Measurements from ENCODE around the gene DIP2B. TPM values are rescaled to one million over a fixed set of nuclear protein-coding genes. Genes with fewer than 3 reads are reported as not detected.

The DIP2B gene
- total RNA-seq, 2 experiments from 2014 or later = 27.8 to 28.2 TPM

GRCh38 chr12:50715174-50715573, 210.4 kb downstream of the DIP2B start:
- DNase-seq = no peak
- no peaks in the 10 kb centered on the region for H3K27me3 Mint-ChIP-seq (ENCODE audit: low read depth)
- peaks cover 19% of the 10 kb centered on the region for H3K36me3 Mint-ChIP-seq (ENCODE audit: low read depth)
- H3K27ac Mint-ChIP-seq = no peak overlapping the region
- no peaks in the 10 kb centered on the region for H3K4me1 Mint-ChIP-seq (ENCODE audit: low read depth)
- H3K9me3 Mint-ChIP-seq = no peaks in the 10 kb centered on the region
- CTCF ChIA-PET = interaction anchor here (1.0 to 1.1 kb wide), 2 partner anchors 10 to 24 kb away, joined by 3 read pairs; no protein-coding TSS in a partner anchor
- intact Hi-C loops (cut with micrococcal nuclease) = no loop called here
- H3K4me3 Mint-ChIP-seq = no peak overlapping the region

GRCh38 chr12:50718760-50719159, 214.0 kb downstream of the DIP2B start:
- H3K27ac Mint-ChIP-seq = no peak overlapping the region
- CTCF ChIA-PET = interaction anchor here (0.8 kb wide), 1 partner anchor 77 kb away, joined by 3 read pairs; no protein-coding TSS in a partner anchor
- H3K36me3 Mint-ChIP-seq (ENCODE audit: low read depth) = peaks cover 26% of the 10 kb centered on the region
- H3K4me3 Mint-ChIP-seq = no peak overlapping the region
- intact Hi-C loops (cut with micrococcal nuclease) = no loop called here
- DNase-seq = no peak
- no peaks in the 10 kb centered on the region for H3K9me3 Mint-ChIP-seq
- no peaks in the 10 kb centered on the region for H3K27me3 Mint-ChIP-seq (ENCODE audit: low read depth)
- H3K4me1 Mint-ChIP-seq (ENCODE audit: low read depth) = no peaks in the 10 kb centered on the region

DNA sequence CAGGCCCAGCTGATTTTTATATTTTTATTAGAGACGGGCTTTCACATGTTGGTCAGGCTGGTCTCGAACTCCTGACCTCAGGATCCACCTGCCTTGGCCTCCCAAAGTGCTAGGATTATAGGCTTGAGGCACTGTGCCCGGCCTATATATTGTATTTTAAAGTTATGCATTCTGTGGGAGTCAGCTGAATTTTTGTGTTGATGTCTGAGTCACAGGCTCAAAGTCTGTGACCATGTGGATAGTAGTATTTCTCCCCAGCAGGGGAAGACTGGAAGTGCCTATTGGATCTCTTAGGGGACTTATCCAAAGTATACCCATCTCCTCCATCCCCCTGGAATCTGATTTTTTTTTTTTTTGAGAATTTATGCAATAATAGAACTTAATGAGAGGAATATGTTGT, 215.3 kb downstream of the DIP2B start:
- no peak for DNase-seq
- CTCF ChIA-PET = no interaction called here
- Mint-ChIP-seq H3K9me3 (no peaks in the 10 kb centered on the region), H3K4me3 (no peak overlapping the region), H3K4me1 (ENCODE audit: low read depth) (no peaks in the 10 kb centered on the region), H3K36me3 (ENCODE audit: low read depth) (peaks cover 23% of the 10 kb centered on the region), H3K27me3 (ENCODE audit: low read depth) (no peaks in the 10 kb centered on the region), H3K27ac (no peak overlapping the region)
- intact Hi-C loops (cut with micrococcal nuclease) = no loop called here

- DNase-seq = no peak
- intact Hi-C loops (cut with micrococcal nuclease) = no loop called here
- CTCF ChIA-PET = no interaction called here
- H3K4me3 Mint-ChIP-seq = no peak overlapping the region
- H3K9me3 Mint-ChIP-seq = no peaks in the 10 kb centered on the region
- H3K27me3 Mint-ChIP-seq (ENCODE audit: low read depth) = no peaks in the 10 kb centered on the region
- H3K27ac Mint-ChIP-seq = no peak overlapping the region
- H3K36me3 Mint-ChIP-seq (ENCODE audit: low read depth) = peaks cover 25% of the 10 kb centered on the region
- no peaks in the 10 kb centered on the region for H3K4me1 Mint-ChIP-seq (ENCODE audit: low read depth)
Observed at GRCh38 chr12:50720501-50720900, 215.7 kb downstream of the DIP2B start.

DNA sequence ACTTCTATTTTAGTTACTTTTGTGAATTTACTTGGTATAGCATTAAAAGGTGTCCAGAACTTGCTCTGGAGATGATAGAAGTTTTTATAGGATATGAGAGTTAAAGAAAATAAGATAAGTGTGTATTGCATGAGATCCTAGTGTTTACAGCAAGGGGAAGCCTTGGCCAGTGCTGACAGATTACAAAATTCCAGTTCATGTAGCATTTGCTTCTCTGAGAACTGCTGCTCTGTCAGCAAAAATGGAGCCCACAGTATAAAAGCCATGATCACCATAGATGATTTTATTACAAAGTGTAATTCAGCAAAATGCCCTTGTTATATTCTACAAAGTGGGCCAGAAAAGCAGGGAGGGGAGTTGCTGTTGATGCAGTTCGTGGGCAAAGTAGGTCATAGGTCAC, 219.1 kb downstream of the DIP2B start:
- Mint-ChIP-seq H3K36me3 (ENCODE audit: low read depth) (peaks cover 24% of the 10 kb centered on the region), H3K27me3 (ENCODE audit: low read depth) (no peaks in the 10 kb centered on the region), H3K4me3 (no peak overlapping the region), H3K4me1 (ENCODE audit: low read depth) (no peaks in the 10 kb centered on the region), H3K27ac (no peak overlapping the region), H3K9me3 (no peaks in the 10 kb centered on the region)
- intact Hi-C loops (cut with micrococcal nuclease) = no loop called here
- CTCF ChIA-PET = no interaction called here
- DNase-seq = no peak

DNA sequence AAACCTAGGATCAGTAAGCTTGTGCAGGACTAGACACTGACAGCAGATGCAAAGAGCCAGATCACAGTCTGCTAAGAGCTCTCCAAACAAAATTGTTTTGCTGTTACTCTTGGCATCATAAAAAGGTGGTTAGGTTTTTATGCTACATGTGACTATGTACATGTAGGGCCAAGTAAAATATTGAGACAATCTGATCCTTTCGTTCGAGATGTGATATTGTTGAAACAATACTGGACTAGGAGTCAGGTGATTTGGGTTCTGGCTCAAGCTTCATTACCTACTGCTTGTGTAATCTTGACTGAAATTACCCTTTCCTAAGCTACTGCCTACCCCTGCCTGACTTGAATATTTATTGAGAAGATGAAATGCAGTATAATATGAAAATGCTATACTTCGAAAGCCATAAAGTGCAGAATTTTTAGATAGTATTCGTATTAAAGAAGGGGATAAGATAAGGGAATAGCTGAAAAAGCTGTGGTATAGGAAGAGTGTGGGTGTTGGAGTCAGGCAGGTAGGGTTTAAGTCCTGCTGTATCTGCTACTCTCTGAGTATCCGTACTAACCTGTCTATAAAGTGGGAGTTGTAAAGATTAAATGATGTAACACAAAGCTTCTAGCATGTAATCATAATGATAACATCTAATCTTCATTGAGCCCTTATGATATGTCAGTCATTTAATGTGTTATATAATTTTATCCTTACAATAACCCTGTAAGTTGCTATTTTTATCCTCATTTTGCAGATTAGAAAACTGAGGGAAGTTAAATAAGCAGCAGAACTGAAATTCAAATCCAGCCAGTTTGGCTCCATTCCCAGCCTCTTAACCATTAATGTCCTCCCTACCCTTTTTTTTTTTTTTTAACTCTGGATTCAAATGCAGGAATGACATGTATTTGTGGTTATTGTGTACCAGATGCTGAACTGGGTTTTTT, 220.5 kb downstream of the DIP2B start:
- CTCF ChIA-PET = interaction anchor here (0.6 to 1.0 kb wide), 3 partner anchors 10 to 550 kb away, joined by 3 read pairs; no protein-coding TSS in a partner anchor
- no peak overlapping the region for H3K27ac Mint-ChIP-seq
- no peak for DNase-seq
- H3K27me3 Mint-ChIP-seq (ENCODE audit: low read depth) = no peaks in the 10 kb centered on the region
- H3K4me1 Mint-ChIP-seq (ENCODE audit: low read depth) = no peaks in the 10 kb centered on the region
- intact Hi-C loops (cut with micrococcal nuclease) = no loop called here
- H3K9me3 Mint-ChIP-seq = no peaks in the 10 kb centered on the region
- H3K36me3 Mint-ChIP-seq (ENCODE audit: low read depth) = peaks cover 29% of the 10 kb centered on the region
- H3K4me3 Mint-ChIP-seq = no peak overlapping the region

DNA sequence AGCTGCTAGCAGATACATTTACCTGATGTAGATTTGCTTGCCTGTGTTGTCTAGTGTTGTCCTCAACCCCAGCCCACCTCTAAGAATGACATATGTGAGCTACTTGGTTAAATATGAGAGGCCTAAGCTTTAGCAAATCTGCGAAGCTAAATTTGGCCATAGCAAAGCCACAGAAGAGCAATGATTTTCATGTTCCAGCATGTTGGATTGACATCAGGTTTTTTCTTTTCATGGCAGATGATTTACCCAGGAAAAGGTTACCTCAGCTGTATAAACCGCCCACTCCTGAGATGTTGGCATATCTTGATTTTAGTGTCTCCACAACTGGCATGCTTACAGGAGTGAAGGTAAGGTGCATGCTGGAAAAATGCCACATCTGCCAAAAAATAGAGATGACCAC, 222.7 kb downstream of the DIP2B start:
- Mint-ChIP-seq H3K27ac (no peak overlapping the region), H3K36me3 (ENCODE audit: low read depth) (peaks cover 32% of the 10 kb centered on the region), H3K27me3 (ENCODE audit: low read depth) (no peaks in the 10 kb centered on the region), H3K4me1 (ENCODE audit: low read depth) (no peaks in the 10 kb centered on the region), H3K9me3 (no peaks in the 10 kb centered on the region), H3K4me3 (no peak overlapping the region)
- CTCF ChIA-PET = interaction anchor here (0.5 kb wide), 1 partner anchor 40 kb away, joined by 4 read pairs; no protein-coding TSS in a partner anchor
- DNase-seq = no peak
- intact Hi-C loops (cut with micrococcal nuclease) = no loop called here

- no peak overlapping the region for H3K27ac Mint-ChIP-seq
Observed at GRCh38 chr12:50728417-50728816, 223.6 kb downstream of the DIP2B start.

DNA sequence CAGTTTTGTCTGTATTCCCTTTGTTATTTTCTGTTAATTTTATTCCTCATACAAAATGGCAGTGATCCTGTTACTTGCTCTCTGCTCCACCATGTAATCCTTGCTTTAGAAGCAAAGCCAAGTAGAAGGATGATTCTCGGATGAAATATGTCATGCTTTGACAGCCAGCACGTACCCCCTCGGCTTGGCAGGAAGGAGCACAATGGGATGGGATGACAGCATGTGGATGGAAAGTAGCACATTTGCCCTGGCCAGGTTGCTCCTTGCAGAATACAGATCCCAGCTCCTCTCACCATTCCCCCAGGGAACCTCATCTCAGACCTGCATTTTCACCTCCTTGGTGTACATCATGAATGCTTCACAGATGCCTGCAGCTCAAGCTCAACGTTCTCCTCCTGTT, 224.1 kb downstream of the DIP2B start:
- Mint-ChIP-seq H3K36me3 (ENCODE audit: low read depth) (peaks cover 22% of the 10 kb centered on the region), H3K27ac (no peak overlapping the region), H3K4me1 (ENCODE audit: low read depth) (no peaks in the 10 kb centered on the region), H3K9me3 (no peaks in the 10 kb centered on the region), H3K4me3 (no peak overlapping the region), H3K27me3 (ENCODE audit: low read depth) (no peaks in the 10 kb centered on the region)
- no peak for DNase-seq
- CTCF ChIA-PET = interaction anchor here (0.5 to 0.7 kb wide), 3 partner anchors 18 to 229 kb away, joined by 3 to 6 read pairs (median 3); no protein-coding TSS in a partner anchor
- intact Hi-C loops (cut with micrococcal nuclease) = no loop called here

More at GRCh38 chr12:50728417-50728816, 223.6 kb downstream of the DIP2B start:
- Mint-ChIP-seq H3K27me3 (ENCODE audit: low read depth) (no peaks in the 10 kb centered on the region), H3K4me3 (no peak overlapping the region), H3K36me3 (ENCODE audit: low read depth) (peaks cover 25% of the 10 kb centered on the region), H3K4me1 (ENCODE audit: low read depth) (no peaks in the 10 kb centered on the region), H3K9me3 (no peaks in the 10 kb centered on the region)
- intact Hi-C loops (cut with micrococcal nuclease) = no loop called here
- DNase-seq = no peak
- CTCF ChIA-PET = interaction anchor here (0.5 to 0.7 kb wide), 3 partner anchors 18 to 229 kb away, joined by 3 to 6 read pairs (median 3); no protein-coding TSS in a partner anchor

DNA sequence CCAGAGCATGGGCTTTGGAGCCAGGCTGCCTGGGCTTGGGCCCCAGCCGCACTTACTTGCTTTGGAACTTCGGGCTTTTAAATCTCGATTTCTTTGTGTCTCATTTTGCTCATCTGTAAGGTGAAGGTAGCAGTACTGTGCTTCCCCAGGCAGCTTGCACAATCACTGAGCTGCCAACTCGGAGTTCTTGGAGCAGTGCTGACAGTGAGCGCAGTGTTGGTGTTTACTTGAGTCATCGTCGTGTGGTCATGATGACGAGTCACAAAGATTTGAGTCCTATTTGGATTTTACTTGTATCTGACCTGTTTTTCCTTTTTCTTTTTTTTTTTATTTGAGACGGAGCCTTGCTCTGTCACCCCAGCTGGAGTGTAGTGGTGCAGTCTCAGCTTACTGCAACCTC, 227.8 kb downstream of the DIP2B start:
- CTCF ChIA-PET = interaction anchor here (1.2 kb wide), 1 partner anchor 228 kb away, joined by 3 read pairs; the partner anchor contains the start of gene DIP2B
- Mint-ChIP-seq H3K4me3 (no peak overlapping the region), H3K27ac (no peak overlapping the region), H3K27me3 (ENCODE audit: low read depth) (no peaks in the 10 kb centered on the region), H3K9me3 (no peaks in the 10 kb centered on the region), H3K36me3 (ENCODE audit: low read depth) (peaks cover 31% of the 10 kb centered on the region), H3K4me1 (ENCODE audit: low read depth) (no peaks in the 10 kb centered on the region)
- DNase-seq = no peak
- intact Hi-C loops (cut with micrococcal nuclease) = no loop called here

GRCh38 chr12:50733706-50734105, 228.9 kb downstream of the DIP2B start:
- intact Hi-C loops (cut with micrococcal nuclease) = loop anchor here (2.0 kb wide), 1 partner anchor 229 kb away; the partner anchor contains the start of gene DIP2B
- no peak for DNase-seq
- Mint-ChIP-seq H3K4me3 (no peak overlapping the region), H3K9me3 (no peaks in the 10 kb centered on the region), H3K27me3 (ENCODE audit: low read depth) (no peaks in the 10 kb centered on the region), H3K36me3 (ENCODE audit: low read depth) (peaks cover 29% of the 10 kb centered on the region), H3K27ac (no peak overlapping the region), H3K4me1 (ENCODE audit: low read depth) (no peaks in the 10 kb centered on the region)
- CTCF ChIA-PET = interaction anchor here (1.2 kb wide), 1 partner anchor 229 kb away, joined by 3 read pairs; the partner anchor contains the start of gene DIP2B

GRCh38 chr12:50734409-50735263, 229.9 kb downstream of the DIP2B start:
- CTCF ChIA-PET = interaction anchor here (0.6 to 1.4 kb wide), 7 partner anchors 11 to 293 kb away, joined by 3 to 8 read pairs (median 3); no protein-coding TSS in a partner anchor
- H3K27ac Mint-ChIP-seq = no peak overlapping the region
- H3K36me3 Mint-ChIP-seq (ENCODE audit: low read depth) = peaks cover 34% of the 10 kb centered on the region
- H3K4me1 Mint-ChIP-seq (ENCODE audit: low read depth) = no peaks in the 10 kb centered on the region
- peak; percentile 30 for DNase-seq
- intact Hi-C loops (cut with micrococcal nuclease) = loop anchor here (2.0 kb wide), 1 partner anchor 230 kb away; the partner anchor contains the start of gene DIP2B
- no peaks in the 10 kb centered on the region for H3K27me3 Mint-ChIP-seq (ENCODE audit: low read depth)
- H3K4me3 Mint-ChIP-seq = no peak overlapping the region
- no peaks in the 10 kb centered on the region for H3K9me3 Mint-ChIP-seq
